NCI-H526 treated with DMSO at 0.1 percent for 48 hours (cell line): ENCODE data around the gene THRB.

Experiments used
- DNase-seq: peaks from one replicate; lab custom pipeline; 2025; lab: John Stamatoyannopoulos, UW

Gene THRB

DNA sequence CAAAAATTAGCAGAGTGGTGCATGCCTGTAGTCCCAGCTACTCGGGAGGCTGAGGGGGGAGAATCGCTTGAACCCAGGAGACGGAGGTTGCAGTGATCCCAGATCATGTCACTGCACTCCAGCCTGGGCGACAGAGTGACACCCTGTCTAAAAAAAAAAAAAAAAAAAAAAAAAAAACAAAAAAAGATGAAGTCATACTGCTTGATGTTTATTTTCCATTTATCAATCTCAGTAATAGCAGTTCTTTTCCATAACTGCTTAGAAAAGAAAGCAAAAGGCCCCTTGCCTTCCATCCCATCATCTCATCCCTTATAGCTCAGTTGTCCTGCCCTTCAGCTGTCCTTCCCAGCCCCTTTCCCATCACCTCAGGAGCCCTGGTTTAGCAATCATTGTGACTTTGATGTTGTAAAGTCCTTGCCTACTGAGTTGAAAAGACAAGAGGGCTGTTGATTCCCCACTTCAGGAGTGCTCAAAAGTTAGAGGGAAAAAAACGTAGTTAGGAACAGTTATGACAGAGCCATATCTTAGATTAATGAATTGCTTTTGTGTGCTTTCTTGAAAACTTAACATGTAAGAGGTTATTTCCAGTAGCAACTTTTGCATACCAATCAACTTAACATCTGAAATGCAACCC is 18.0 kb upstream of the THRB start:
- DNase-seq = no peak

GRCh38 chr3:24510030-24510648 is 15.5 kb upstream of the THRB start:
- DNase-seq = no peak

- DNase-seq = no peak
These were observed 13.8 kb upstream of the THRB start for GRCh38 chr3:24508423-24508839.

DNA sequence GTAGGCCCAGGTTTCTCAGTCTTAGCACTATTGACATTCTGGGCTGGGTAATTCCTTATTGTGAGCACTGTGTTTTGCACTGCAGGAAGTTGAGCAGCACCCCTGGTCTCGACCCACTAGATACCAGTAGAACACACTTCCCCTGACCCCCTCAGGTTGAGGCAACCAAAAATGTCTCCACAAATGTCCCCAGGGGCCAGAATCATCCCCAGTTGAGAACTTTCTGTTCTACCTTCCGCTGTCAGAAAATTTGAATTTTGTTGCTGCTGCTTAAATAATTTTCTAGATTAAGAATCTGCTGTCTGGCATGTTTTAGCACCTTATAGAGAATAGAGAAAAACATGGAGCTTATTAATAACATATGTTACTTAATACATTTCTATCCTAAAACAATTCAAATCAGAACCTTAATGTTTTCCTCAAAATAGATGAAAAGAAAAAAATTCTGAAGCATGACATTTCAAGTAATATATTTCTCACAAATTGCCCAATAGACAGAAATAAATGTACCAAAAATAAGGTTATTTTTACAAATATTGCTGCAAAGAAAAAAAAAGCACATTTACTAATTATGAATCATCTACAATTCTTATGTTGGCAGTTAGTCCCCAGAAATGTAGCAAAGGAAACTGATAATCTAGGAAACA is 13.2 kb upstream of the THRB start:
- no peak for DNase-seq

GRCh38 chr3:24506966-24507775 is 12.5 kb upstream of the THRB start:
- DNase-seq = no peak

DNA sequence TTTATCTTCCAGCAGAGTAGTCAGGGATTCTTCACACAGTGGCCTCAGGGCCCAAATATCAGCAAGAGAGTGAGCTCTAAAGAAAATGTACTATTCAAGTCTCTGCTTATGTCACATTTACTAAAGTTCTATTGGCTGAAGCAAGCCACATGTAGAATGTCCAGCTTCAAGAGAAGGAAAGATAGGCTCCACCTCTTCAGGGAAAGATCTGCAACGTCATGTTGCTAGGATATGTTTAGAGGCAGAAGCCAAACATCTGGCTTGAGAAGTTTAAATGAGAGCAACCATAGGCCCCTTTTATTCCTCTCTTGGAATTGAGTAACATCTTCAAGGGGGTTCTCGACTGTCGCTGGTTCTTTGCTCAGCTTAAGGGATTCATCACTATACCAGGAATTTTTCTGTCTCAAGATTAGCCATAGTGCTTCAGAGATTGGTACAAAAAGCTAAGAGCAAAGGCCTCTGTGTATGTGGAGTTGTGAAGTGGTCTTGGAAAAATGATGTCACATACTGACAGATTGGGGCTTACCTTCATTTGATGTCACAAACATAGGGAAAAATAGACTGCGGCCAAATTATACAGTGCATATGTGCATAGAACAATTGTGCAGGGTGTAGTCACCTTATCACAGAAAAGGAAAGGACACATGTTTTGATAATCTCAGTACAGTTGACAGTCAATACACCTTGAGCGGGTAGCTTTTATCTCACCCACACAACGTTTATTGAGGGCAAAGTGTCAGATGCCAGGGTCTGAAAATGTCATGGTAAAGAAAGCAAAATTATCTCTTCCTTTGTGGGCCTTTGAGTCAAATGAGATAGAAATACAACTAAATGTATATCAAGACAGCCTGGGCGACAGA is 11.3 kb upstream of the THRB start:
- no peak for DNase-seq

- no peak for DNase-seq
These were observed 10.1 kb upstream of the THRB start for GRCh38 chr3:24504772-24505171.

- DNase-seq = no peak
These were observed 9.0 kb upstream of the THRB start for GRCh38 chr3:24503616-24504113.

DNA sequence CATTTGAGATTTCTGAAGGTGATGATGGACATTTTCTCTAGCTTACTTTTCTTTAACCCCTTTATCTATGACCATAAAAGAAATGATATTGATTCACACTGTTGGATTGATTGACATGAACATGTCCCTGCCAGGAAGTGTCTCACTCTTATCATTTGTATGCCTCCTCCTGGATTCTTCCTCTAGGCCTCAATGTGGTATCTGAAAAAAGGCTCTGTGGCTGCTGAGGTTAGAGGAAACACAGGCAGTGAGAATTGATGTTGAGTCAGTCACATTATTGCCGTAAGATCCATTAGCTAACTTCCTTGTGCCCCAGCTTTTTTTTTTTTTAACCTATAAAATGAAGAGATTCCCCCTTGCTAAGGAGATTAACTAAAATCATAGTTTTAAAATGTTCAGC is 8.0 kb upstream of the THRB start:
- no peak for DNase-seq

DNA sequence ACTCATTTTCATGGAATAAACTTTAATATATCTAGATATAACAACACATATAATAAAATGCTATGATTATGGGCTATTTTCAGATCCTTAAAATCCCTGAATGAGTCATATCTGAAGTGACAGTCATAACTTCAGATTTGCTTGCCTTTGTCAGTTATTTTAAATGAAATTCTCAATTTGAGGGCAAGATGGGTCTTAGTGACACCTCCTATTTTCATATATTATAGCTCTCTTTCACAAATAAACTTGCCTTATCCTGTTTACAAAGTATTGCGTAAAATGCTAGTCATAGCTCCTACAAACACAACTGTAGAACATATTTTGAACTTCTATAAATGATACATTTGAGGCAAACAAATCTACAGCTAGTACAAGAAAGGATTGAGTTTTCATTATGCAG is 6.2 kb upstream of the THRB start:
- DNase-seq = no peak

DNA sequence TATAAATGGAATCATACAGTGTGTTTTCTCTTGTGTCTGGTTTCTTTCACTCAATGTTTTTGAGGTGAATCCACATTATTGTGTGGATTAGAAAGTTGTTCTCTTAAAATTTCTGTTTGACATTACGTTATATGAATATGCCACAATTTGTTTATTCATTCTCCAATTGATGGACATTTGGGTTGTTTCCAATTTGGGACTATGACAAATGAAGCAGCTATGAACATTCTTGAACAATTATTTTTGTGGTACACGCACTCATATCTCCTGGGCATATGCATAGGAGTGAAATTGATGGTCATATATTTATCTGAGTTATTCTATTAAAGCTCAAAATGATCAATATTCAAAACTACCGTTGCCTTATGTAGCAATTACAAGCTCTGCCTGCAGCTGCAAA is 5.3 kb upstream of the THRB start:
- DNase-seq = no peak

DNA sequence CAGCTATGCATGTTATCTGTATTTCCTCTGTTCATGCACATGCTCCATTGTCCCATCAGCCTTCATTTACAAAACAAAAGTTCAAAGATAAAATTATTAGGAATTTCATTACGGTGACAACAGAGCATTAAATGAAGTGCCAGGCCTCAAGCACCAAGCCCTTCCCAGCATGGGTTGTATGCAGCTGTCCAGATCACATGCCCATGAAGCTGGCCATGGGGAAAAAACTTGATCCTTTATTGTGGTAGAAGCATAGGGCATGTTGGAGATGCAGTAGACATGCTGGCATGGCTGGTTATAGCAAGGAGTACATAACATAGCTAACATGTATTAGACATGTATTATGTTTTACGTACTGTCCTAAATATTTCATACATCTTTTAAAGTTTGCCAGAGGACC is 4.1 kb upstream of the THRB start:
- no peak for DNase-seq

- DNase-seq = no peak
These were observed 3.7 kb upstream of the THRB start for GRCh38 chr3:24498391-24498790.

GRCh38 chr3:24497942-24498341 is 3.3 kb upstream of the THRB start:
- DNase-seq = no peak

- no peak for DNase-seq
These were observed 2.2 kb upstream of the THRB start for GRCh38 chr3:24496529-24497482.

DNA sequence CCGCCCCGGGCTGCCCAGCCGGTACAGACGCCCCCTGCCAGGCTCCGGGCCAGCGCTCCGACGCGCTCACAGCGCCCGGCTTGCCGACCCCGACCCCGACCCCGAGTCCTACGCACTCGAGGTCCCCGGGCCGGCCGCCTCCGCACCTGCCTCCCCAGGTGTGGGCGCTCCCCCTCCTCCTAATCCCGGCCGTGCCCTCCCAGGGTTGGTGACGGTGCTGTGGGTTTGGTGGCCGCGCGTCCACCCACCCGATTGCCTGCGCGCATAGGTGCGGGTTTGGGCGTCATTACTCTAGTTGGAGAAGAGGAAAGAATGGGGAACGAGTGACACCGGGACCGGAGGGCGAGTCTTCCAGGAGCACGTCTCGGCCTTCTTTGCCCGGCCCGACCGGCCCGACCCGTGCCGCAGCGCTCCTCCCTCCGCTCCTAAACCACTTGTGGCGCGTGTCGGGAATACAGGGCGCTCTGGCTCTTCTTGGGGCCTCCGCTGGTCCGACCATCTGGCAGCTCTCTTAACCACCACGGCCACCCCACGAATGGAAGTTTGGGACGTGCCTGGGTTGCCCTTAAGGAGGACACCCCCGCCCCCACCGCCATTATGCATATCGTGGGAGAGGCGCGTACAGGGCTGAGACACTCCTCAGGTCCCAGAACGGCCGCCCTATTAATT is 810 bp upstream of the THRB start:
- DNase-seq = no peak

DNA sequence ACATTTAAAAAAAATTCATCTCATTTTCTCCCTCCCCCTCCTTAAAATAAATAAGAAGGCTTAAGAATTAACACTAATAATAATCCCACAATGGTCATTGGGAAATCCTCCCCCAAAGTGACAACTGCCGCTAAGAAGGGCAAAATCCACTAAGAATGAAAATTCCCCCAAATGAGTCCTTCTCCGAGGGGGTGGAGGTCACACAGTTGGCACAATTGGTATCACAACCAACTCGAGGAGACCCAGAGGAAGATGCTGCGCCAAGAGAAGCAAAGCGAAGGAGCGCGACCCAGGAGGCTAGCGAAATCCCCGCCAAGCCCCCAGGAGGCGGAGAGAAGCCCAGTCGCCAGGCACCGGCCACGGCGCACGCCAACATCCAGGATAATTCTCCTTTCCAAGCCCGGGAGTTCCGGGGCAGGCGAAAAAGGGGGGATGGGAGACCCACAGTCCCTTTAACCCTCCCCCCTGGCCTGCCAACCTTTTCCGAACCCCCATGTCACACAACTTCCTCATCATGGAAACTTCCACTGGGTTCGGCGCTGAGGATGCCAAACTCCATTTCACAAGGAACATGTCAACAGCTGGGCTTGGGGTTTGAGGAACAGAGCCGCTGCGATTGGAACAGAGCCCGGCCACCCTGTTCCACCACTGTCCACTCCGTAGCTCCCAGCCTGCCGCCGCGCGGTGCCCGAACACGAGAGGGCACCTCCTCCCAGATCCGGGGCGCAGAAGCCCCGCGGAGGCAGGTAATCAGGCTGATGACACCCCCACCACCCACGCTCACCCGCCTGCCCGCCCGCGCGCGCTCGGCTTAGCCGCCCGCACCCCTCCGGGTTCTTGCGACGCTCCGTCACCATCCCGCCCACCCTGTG is 668 bp downstream of the THRB start:
- no peak for DNase-seq

- DNase-seq = no peak
These were observed 1.6 kb downstream of the THRB start for GRCh38 chr3:24492971-24493551.

GRCh38 chr3:24490151-24490550 is 4.5 kb downstream of the THRB start:
- no peak for DNase-seq
